Esophagus mucosa (tissue), 1 donor: Measurements from ENCODE around the gene OBSCN. TPM values are rescaled to one million over a fixed set of nuclear protein-coding genes. Genes with fewer than 3 reads are reported as not detected.
"Not testable (repeated sequence)": the region's sequence is repeated elsewhere in the genome, so short reads cannot be mapped to it uniquely, and the experiment has no call there.

Experiments
- ATAC-seq: fragments of 200-7000 bp; cut with Tn5 transposase; one replicate; pipeline ENCODE4 v1.9.1; 2020
- total RNA-seq: library from RNA; stranded (reverse); gene quantifications from one replicate; pipeline ENCODE4 v1.2.4, GENCODE V29; 2023
- donor health status: DM: yes; HTN: yes; CAD: no.

The OBSCN gene
- total RNA-seq, 1 donor from 2014 or later: 9.8 TPM

DNA sequence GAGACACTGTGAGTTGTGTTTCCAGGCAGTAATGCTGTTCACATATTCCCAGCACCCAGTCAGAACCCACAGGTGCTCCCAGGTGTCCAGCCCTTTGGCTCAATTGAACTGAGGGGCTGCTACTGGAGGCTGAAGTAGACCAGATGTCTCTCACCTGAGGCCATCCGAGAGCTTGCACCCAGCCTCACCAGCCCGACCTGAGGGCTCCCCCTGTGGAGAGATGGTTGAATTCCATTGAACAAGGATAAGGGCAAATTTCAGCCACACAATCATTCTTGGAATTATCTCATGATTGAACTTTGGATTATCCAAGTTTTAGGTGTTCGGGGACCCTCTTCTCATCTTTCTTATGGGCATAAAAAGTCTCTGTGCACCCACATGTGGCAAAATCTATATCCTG, 52.1 kb downstream of the OBSCN start:
- ATAC-seq: no peak

DNA sequence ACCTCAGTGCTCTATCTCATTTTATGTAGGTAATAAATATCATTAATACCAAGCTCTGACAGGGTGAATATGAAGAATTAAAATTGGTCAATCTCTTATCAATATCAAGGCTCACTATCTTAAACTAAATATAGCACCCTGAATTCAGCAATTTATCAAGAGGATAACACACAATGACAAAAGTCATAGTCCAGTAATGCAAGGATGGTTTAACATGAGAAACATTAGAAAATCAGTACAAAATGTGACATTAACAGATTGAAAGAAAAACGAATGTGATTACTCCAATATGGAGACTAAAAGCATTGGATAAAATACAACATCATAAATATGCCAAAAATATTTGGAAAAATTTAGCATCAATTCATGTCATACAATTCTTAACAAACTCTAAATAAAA, 53.9 kb downstream of the OBSCN start:
- no peak for ATAC-seq

DNA sequence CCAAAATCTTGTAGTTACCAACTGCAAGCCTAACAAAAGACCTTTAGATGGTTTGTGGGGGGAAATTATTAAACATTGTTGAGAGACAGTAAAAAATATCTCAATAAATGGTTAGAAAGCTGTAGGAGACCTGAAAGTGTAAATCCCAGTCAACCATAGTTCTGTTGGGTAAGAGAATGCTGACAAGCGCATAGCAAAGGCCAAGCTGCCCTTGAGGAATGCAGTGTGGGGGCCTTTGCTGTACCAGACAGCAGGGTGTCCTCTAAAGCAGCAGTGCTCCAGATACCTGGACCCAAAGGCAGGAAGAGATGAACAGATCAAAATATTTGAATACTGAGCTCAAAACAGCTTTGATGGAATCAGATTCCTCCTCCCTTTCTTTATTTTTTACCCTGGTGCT, 54.6 kb downstream of the OBSCN start:
- no peak for ATAC-seq

DNA sequence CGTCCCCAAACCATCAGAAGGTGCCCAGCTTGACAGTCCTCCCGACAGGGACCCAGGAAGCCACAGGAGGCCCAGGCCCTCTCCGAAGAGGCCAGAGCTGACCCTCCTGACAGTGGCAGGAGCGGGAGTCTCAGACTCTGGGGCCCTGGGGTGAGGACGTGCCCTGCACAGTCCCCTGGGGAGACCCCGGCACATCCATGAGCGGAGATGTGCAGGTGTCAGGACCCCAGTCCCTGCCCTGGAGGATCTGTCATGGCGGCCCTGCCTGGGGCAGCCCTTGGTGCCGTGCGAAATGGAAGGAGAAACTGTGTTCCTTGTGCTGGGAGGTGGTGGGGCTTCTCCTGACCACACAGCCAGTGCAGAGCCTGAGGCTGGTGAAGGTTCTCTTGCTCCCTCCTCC, 55.8 kb downstream of the OBSCN start:
- no peak for ATAC-seq

DNA sequence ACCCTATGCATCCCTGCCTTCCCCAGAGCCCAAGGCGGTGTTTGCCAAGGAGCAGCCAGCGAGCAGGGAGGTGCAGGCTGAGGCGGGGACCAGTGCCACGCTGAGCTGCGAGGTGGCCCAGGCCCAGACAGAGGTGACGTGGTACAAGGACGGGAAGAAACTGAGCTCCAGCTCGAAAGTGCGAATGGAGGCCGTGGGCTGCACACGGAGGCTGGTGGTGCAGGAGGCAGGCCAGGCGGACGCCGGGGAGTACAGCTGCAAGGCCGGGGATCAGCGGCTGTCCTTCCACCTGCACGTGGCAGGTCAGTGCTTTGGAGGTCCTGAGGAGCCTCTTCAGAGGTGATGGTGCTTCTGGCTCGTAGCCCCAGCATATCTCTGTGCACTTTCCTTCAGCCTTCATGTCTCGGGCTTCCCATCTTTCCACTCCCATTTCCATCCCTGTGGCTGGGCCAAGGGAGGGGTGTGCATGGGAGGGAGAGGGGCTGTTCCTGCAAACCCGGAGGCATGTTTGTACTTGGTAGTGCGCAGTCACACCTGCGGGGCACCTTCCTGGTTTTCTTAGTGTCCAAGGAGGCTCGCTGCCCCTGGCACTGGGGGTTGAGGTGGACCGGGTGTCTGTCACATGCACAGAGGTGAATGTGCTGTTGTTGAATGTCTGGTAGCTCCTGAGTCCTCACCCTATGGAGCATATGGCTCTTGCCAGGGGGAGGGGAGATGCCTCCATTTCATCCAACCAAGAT, 56.4 kb downstream of the OBSCN start:
- ATAC-seq: no peak

DNA sequence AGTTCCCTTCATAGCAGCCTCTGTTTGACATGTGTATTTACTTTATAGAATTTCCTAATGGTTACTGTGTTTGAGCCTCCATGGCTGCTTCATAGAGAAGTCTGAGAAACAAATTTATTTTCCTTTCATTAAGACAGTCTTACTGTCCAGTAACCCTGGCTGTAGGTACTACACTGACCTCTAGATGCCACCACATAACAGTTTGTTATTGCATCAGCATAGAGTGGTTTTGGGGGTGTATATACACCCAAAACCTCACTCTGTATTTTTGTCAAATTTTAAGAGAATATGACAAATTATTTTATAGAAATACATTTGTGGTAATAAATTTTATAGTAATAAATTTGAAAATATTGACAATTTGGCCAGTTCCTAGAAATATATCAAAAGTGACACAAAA, 57.3 kb downstream of the OBSCN start:
- ATAC-seq: no peak

DNA sequence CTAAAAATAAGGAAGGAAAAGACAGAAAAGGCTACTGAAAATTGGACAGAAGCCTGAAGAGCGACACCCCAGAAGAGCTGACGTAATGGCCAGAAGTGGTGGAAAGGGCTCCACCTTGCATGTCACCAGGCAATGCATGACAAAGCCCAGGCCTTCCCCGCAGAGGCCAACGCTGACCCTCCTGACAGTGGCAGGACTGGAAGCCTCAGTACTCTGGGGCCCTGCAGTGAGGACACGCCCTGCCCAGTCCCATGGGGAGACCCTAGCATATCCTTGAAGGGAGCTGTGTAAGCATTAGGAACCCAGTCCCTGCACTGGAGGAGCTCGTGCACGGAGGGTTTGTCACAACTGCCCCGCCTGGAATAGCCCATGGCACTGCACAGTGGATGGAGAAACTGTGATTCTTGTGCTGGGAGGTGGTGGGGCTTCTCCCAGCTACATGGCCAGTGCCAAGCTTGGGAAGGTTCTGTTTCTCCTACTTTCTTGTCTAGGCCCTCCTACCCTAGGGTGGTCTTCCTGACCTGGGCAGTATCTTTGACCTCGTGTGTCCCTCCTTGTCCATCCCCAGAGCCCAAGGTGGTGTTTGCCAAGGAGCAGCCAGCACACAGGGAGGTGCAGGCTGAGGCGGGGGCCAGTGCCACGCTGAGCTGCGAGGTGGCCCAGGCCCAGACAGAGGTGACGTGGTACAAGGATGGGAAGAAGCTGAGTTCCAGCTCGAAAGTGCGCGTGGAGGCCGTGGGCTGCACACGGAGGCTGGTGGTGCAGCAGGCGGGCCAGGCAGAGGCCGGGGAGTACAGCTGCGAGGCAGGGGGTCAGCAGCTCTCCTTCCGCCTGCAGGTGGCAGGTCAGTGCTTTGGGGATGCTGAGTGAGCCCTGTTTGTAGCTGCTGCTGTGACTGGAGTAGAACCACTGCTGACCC, 60.4 kb downstream of the OBSCN start:
- ATAC-seq: no peak

DNA sequence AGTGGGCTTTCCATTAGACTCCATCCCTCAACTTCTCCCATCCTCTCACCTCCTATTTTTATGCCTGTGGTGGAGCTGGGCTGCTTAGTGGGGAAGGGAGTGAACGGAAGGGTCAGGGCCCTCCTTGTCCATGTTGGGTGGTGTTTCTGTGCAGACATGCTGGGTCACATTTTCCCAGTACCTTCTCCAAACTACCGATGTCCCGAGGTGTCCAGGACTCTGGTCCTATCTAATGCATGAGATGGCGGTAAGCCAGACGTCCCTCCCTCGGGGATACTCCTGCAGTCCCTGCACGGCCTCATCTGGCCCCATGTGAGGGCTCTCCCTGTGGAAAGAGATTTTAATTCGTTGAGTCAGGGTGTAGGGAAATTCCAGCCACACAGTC, 61.0 kb downstream of the OBSCN start:
- ATAC-seq: no peak

DNA sequence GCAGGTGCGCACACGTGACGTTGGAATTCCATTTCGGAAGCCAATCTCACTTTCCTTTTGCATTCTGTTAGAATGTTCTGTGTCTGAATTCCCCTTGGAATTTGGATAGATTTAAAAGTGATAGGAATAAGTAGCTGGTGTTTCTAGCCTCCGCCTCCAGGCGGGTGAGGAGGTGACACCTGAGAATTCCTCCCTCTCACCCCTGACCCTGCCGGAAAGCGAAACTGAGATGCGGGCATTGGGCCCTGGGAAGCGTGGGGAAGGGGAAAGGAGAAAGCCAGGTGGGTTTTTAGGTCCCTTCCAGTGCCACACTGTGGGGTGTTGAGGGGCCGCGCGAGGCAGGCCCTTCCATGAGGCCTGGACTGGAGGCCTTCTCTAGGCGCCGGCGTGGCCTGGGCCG, 61.6 kb downstream of the OBSCN start:
- not testable (repeated sequence) for ATAC-seq

DNA sequence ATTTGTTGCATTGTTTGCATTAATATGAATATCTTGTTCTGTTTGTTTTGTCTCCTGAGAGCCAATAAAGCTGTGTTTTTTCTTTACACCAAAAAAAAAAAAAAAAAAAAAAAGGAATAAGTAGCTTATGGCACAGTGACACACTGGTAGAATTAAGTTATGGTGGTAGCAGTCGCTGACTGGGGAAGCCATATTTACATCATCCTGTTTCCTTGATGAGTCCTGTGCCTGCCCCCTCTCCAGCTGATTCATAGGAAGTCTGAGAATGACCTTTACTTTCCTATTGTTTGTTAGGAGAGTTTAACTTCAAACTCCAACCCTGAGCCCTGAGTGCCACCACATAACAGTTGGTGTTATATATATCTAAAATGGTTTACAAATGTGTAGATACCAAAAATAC, 62.2 kb downstream of the OBSCN start:
- ATAC-seq: no peak

DNA sequence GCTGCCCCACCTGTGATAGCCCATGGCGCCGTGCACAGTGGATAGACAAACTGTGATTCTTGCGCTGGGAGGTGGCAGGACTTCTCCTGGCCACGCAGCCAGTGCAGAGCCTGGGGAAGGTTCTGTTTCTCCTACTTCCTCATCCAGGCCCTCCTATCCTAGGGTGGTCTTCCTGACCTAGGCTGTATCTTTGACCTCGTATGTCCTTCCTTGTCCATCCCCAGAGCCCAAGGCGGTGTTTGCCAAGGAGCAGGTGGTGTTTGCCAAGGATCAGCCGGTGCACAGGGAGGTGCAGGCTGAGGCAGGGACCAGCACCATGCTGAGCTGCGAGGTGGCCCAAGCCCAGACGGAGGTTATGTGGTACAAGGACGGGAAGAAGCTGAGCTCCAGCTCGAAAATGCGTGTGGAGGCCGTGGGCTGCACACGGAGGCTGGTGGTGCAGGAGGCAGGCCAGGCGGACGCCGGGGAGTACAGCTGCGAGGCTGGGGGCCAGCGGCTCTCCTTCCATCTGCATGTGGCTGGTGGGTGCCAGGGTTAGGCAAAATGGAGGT, 63.9 kb downstream of the OBSCN start:
- ATAC-seq: no peak

DNA sequence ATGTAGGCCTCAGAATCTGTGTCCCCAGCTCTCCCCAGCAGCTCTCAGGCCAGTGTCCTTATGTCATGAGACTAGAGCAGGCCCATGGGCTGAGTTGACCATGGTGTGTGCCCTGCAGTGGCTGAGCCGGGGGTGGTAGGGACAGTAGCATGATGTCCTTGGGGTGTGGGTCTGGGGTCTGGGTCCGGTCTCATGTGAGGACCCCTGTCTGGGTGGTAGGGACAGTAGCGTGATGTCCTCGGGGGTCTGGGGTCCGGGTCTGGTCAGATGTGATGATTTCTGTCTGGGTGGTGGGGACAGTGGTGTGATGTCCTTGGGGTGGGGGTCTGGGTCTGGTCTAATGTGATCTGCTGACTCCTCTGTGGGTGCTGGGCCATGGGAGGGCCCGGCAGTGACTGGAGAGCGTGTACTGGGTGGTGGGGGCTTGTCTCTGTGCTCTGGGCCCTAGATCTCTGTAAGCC, 64.5 kb downstream of the OBSCN start:
- ATAC-seq: no peak

DNA sequence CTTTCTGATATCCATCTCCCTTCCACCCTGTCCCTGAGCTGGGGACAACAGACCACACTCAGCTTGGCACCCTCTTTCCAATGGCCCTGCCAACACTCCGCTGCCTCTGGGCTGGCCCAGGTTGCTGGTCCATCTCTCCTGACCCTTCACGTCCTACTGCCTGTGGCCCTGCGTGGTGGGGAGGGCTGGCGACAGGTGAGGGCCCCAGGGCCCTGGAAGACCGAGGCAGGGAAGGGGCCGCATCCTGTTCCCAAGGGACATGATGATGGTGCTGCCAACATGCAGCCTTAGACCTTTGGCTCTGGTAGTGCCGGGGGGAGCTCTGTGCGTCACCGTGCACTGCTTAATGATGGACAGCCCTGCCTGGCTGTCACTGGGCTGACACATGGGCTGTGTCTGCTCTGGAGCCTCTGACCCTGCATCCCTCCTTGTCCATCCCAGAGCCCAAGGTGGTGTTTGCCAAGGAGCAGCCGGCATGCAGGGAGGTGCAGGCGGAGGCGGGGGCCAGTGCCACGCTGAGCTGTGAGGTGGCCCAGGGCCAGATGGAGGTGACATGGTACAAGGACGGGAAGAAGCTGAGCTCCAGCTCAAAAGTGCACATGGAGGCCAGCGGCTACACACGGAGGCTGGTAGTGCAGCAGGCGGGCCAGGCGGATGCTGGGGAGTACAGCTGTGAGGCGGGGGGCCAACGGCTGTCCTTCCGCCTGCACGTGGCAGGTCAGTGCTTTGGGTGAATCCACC, 65.2 kb downstream of the OBSCN start:
- ATAC-seq: no peak

DNA sequence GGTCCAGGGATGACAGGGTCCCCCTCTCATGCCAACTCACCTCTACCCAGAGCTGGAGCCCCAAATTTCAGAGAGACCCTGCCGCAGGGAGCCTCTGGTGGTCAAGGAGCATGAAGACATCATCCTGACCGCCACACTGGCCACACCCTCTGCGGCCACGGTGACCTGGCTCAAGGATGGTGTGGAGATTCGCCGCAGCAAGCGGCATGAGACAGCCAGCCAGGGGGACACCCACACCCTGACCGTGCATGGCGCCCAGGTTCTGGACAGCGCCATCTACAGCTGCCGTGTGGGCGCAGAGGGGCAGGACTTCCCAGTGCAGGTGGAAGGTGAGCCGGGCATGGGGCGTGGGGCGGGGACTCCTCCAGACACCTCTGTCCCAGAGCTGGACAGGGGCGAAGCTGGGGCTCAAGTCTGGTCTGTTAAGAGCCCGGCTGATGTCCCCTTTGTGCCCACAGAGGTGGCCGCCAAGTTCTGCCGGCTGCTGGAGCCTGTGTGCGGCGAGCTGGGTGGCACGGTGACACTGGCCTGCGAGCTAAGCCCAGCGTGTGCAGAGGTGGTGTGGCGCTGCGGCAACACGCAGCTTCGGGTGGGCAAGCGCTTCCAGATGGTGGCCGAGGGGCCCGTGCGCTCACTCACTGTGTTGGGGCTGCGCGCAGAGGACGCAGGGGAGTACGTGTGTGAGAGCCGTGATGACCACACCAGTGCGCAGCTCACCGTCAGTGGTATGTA, 66.0 kb downstream of the OBSCN start:
- no peak for ATAC-seq

DNA sequence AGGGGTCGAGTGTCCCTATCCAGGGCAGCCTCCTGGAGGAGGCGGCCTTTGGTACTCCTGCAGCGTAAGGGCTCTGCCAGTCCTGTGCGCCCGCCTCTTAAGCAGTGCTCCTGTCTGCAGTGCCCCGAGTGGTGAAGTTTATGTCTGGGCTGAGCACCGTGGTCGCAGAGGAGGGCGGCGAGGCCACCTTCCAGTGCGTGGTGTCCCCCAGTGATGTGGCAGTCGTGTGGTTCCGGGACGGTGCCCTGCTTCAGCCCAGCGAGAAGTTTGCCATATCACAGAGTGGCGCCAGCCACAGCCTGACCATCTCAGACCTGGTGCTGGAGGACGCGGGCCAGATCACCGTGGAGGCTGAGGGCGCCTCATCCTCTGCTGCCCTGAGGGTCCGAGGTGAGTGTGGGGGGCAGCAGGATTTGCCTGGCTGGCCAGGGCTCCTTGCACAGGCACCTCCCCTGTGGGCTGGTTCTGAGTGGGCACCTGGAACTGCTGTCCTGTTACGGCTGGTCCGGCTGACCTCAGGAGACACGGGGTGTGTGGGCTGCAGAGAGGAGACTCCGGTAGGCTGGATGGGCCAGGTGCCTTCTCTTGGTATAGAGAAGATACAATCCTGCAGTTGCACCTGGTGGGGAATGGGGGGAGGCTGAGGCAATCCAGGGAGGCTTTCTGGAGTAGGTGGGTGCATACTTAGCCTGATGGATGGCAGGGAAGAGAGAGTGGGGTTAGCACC, 66.8 kb downstream of the OBSCN start:
- no peak for ATAC-seq

DNA sequence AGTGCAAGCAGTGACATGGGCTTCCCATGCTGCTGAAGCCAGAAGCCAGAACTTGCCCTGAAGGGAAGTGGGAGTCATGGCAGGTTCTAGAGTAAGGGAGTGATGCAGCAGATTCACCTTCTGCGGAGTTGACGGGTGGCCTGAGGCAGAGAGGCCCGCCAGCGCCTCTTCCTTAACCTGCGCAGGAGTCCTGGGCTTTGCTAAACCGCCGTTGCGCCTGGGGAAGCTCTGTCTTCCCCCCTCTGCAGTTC, 67.3 kb downstream of the OBSCN start:
- ATAC-seq: no peak

DNA sequence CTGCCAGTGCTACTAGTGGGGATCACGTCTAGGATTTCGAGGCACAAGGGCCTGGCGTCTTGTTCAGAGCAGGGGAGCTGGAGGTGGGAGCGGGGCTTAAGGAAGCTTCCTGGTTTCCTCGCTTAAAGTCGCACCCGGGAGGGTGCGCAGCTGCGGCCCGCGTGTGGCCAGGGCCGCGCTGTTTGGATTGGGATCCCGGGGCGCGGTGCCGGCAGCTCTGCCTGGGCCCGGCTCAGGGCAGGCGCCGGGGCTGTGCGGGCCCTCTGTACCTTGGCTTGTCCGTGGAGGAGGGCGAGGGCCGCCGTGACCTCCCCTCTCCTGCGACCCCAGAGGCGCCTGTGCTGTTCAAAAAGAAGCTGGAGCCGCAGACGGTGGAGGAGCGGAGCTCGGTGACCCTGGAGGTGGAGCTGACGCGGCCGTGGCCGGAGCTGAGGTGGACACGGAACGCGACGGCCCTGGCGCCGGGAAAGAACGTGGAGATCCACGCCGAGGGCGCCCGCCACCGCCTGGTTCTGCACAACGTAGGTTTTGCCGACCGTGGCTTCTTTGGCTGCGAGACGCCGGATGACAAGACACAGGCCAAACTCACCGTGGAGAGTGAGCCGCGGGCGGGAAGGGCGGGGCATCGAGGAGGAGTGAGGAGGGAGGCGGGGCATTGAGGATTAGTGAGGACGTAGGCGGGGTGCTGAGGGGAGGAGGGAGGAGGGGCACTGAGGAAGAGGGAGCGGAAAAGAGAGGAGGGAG, 67.8 kb downstream of the OBSCN start:
- peak; percentile 91 for ATAC-seq

DNA sequence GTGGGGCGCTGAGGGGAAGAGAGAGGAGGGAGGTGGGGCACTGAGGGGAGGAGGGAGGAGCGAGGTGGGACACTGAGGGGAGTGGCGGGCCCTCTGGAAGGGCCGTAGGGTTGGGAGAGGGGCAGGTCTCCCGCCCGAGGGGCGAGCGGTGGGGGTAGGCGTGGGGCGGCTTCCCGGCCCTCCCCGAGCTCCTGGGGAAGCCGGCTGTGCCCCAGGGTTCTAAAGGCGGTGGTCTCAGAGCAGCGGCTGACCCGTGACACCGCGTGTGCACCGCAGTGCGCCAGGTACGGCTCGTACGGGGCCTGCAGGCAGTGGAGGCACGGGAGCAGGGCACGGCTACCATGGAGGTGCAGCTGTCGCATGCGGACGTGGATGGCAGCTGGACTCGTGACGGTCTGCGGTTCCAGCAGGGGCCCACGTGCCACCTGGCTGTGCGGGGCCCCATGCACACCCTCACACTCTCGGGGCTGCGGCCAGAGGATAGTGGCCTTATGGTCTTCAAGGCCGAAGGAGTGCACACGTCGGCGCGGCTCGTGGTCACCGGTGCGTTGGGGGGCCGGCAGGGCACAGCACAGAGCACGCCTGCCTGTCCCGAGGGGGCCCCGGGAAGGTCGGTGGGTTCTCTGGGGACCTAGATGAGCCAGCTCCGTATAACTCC, 68.5 kb downstream of the OBSCN start:
- no peak for ATAC-seq

DNA sequence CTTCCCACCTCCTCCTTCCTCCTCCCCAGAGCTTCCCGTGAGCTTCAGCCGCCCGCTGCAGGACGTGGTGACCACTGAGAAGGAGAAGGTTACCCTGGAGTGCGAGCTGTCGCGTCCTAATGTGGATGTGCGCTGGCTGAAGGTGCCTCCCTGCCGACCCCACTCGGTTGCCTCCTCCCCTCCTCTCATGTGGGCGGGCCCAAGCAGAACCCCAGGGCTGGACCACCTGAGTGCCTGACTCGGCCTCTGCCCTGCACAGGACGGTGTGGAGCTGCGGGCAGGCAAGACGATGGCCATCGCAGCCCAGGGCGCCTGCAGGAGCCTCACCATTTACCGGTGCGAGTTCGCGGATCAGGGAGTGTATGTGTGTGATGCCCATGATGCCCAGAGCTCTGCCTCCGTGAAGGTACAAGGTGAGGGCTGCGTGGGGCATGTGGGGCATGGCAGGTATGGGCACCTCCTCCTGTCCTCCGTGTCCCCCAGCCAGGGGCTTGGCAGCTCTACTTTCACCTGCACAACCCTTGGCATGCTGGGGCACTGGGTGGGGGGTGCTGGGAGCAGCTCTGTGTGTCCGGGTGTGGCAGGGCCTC, 69.2 kb downstream of the OBSCN start:
- no peak for ATAC-seq
